ENCODE results near the gene PPP1R9B.

PPP1R9B gene

DNA sequence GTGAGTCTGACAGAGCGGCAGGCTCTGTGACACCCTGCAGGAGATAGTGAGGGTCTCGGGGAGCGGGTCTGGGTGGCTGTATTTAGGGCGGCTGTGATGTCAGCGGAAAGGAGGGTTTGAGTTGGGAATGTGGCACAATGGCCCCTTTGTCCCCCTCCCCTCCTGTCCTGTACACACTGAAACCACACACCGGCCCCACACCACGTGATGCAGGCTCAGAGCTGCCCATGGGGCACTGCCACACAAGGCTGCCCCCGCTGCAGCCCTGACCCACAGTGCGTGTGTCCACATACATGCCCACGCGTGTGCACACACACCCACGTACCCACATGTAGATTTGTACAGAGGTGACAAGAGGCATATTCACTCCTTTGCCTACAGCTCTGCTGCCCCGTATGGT lies 30.7 kb upstream of the PPP1R9B start:
- Mint-ChIP-seq H3K4me1 (peaks cover 28% of the 10 kb centered on the region), H3K9me3 (no peaks in the 10 kb centered on the region), H3K27me3 (no peaks in the 10 kb centered on the region), H3K4me3 (no peak overlapping the region), H3K27ac (no peak overlapping the region)
- DNase-seq (no peak), ATAC-seq (no peak)

GRCh38 chr17:50180620-50181019 lies 30.1 kb upstream of the PPP1R9B start:
- DNase-seq, result no peak
- no peak overlapping the region for H3K27ac Mint-ChIP-seq
- no peaks in the 10 kb centered on the region for H3K9me3 Mint-ChIP-seq
- no peak for ATAC-seq
- no peak overlapping the region for H3K4me3 Mint-ChIP-seq
- H3K4me1 Mint-ChIP-seq, result peaks cover 28% of the 10 kb centered on the region
- no peaks in the 10 kb centered on the region for H3K27me3 Mint-ChIP-seq

- no peaks in the 10 kb centered on the region for H3K27me3 Mint-ChIP-seq
- peaks cover 28% of the 10 kb centered on the region for H3K4me1 Mint-ChIP-seq
- DNase-seq (no peak), ATAC-seq (no peak)
- H3K27ac Mint-ChIP-seq, result no peak overlapping the region
- no peak overlapping the region for H3K4me3 Mint-ChIP-seq
- H3K9me3 Mint-ChIP-seq, result no peaks in the 10 kb centered on the region
Measured at GRCh38 chr17:50180111-50180510, 29.6 kb upstream of the PPP1R9B start.

DNA sequence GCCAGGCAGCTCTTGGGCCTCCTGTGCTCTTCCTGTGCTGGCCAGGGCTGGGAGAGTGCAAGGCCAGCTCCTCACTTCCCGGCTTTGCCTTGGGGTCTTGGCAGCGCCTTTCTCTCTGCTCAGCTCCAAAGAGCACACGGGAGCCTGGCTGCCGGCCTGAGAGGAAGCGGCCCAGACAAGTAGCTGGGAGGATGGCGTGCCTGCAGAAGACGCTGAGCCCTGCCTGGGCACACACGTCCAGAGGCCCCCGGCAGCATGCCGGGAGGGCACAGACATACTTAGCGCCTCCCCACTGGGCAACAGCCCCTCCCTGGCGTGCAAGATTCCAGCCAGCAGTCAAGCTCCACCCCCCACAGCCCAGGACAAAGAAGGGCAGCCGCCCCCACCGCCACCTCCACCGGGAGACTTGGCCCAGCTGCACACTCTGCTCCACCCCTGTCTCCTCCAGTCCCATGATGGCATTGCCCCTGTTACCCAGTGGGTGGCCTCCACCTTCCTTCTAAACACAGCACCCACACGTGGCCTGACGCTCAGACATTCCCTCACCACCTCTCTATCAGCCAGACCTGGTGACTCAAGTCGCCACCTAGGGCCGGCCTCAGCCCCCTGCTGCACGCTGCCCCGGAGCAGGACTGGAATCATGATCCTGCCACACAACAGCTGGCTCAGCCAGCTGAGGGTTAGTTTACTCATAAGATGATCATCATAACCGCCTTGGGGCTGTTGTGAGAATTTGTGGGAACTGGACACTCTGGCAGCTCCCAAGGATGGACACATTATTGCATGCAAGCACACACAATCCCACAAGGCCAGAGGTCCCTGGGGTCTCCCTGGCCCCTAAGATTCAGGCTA lies 27.7 kb upstream of the PPP1R9B start:
- peak overlapping the region in 1 of 2 donors; percentile 81 for H3K27ac Mint-ChIP-seq

GRCh38 chr17:50177476-50177875 lies 27.0 kb upstream of the PPP1R9B start:
- Mint-ChIP-seq H3K4me1 (peaks cover 10% of the 10 kb centered on the region), H3K9me3 (no peaks in the 10 kb centered on the region), H3K27ac (no peak overlapping the region), H3K27me3 (no peaks in the 10 kb centered on the region), H3K4me3 (no peak overlapping the region)
- ATAC-seq, result no peak
- DNase-seq, result no peak

More for the DNA sequence above, 27.7 kb upstream of the PPP1R9B start:
- Mint-ChIP-seq H3K27me3 (no peaks in the 10 kb centered on the region), H3K9me3 (no peaks in the 10 kb centered on the region), H3K4me3 (peak overlapping the region in 1 of 2 donors; percentile 43), H3K4me1 (peaks cover 15% of the 10 kb centered on the region)
- peak; percentile 31 to 57 for DNase-seq
- peak; percentile 94 for ATAC-seq

DNA sequence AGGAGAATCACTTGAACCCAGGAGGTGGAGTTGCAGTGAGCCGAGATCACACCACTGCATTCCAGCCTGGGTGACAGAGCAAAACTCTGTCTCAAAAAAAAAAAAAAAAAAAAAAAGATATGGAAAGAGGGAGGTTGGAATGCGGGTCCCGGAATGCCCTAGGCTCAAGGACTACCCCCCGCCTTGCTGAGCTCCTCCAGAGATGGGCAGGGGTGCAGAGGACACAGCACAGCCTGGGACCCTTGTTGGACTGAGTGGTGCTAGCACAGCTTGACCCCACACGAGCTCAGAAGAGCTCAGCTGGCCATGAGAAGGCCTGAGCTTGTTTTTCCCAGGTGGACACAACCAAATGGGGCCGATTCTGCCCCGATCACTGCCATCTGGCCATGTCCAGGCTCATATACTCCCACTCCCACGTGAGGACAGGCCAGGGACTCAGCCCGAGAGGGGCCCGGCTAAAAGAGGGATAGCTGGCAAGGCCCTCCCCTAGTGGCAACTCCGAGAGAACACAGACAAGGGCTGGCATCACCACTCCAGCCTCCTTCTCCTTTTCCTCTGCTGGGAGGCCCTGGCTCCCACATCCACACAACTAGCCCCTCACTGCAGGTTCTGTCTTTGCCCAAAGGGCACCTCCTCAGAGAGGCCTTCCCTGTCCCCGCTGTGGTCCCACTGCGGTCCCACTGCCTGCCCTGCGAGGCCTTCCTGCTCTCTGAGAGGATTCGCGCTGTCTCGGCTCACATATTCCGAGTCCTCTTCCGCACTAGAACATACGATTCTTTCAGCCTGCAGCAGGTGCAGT lies 26.3 kb upstream of the PPP1R9B start:
- no peak overlapping the region for H3K4me3 Mint-ChIP-seq
- H3K27ac Mint-ChIP-seq, result no peak overlapping the region
- DNase-seq (no peak), ATAC-seq (no peak)
- no peaks in the 10 kb centered on the region for H3K27me3 Mint-ChIP-seq
- peaks cover 10% of the 10 kb centered on the region for H3K4me1 Mint-ChIP-seq
- H3K9me3 Mint-ChIP-seq, result no peaks in the 10 kb centered on the region

- no peak for DNase-seq
- peaks cover 16% of the 10 kb centered on the region for H3K4me1 Mint-ChIP-seq
Measured at GRCh38 chr17:50175035-50175807, 24.7 kb upstream of the PPP1R9B start.

GRCh38 chr17:50174444-50174843 lies 24.0 kb upstream of the PPP1R9B start:
- Mint-ChIP-seq H3K4me1 (peaks cover 19% of the 10 kb centered on the region), H3K9me3 (no peaks in the 10 kb centered on the region)

More at GRCh38 chr17:50175035-50175807, 24.7 kb upstream of the PPP1R9B start:
- H3K27ac Mint-ChIP-seq, result no peak overlapping the region
- no peak overlapping the region for H3K4me3 Mint-ChIP-seq
- no peaks in the 10 kb centered on the region for H3K9me3 Mint-ChIP-seq
- no peak for ATAC-seq
- H3K27me3 Mint-ChIP-seq, result no peaks in the 10 kb centered on the region

GRCh38 chr17:50173335-50173941 lies 23.0 kb upstream of the PPP1R9B start:
- DNase-seq, result no peak

More at GRCh38 chr17:50174444-50174843, 24.0 kb upstream of the PPP1R9B start:
- H3K4me3 Mint-ChIP-seq, result no peak overlapping the region
- ATAC-seq (no peak), DNase-seq (no peak)
- no peaks in the 10 kb centered on the region for H3K27me3 Mint-ChIP-seq
- H3K27ac Mint-ChIP-seq, result no peak overlapping the region

DNA sequence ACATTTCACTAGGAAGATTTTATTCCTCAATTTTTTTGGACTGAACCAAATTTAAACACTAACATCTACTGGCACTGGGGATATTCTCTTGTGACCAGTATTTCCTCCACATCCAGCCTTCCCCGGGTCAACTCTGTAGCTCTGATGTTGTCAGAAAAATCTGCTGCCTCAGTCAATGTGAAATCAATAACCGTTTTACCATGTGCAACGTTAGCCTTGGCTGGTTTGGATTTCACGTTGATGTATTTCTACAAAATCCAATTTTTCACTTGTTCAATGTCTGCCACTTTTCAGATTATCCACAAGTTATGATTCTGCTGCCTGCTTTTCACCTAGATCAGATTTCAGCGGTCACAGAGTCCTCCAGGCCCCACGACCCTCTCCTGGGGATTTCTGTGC lies 22.5 kb upstream of the PPP1R9B start:
- no peak overlapping the region for H3K4me3 Mint-ChIP-seq
- no peaks in the 10 kb centered on the region for H3K9me3 Mint-ChIP-seq
- ATAC-seq (no peak), DNase-seq (no peak)
- no peak overlapping the region for H3K27ac Mint-ChIP-seq
- H3K27me3 Mint-ChIP-seq, result no peaks in the 10 kb centered on the region
- H3K4me1 Mint-ChIP-seq, result peaks cover 27% of the 10 kb centered on the region

More at GRCh38 chr17:50173335-50173941, 23.0 kb upstream of the PPP1R9B start:
- Mint-ChIP-seq H3K27ac (no peak overlapping the region), H3K9me3 (no peaks in the 10 kb centered on the region), H3K27me3 (no peaks in the 10 kb centered on the region), H3K4me1 (peaks cover 27% of the 10 kb centered on the region), H3K4me3 (no peak overlapping the region)
- no peak for ATAC-seq

DNA sequence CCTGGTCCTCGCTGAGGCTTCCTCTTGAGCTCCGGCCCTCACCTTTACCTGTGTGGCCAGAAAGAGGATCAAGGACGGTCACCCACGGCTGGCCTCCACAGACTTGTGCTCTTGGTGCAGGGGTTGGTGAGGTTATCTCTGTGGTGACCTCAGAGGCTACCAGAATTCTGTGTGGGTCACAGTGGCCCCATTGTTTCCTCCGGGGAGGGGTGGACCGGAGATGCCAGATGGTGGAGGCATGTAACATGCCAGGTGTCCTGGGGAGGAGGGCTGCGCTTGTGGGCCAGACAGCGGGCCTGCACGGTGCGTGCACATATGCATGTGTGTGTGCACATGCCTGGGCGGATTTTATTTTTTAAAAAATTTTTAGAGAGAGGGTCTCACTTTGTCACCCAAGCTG lies 21.7 kb upstream of the PPP1R9B start:
- no peak overlapping the region for H3K27ac Mint-ChIP-seq
- DNase-seq (no peak), ATAC-seq (no peak)
- peaks cover 32% of the 10 kb centered on the region for H3K4me1 Mint-ChIP-seq
- no peak overlapping the region for H3K4me3 Mint-ChIP-seq
- no peaks in the 10 kb centered on the region for H3K27me3 Mint-ChIP-seq
- no peaks in the 10 kb centered on the region for H3K9me3 Mint-ChIP-seq

GRCh38 chr17:50171371-50172071 lies 21.0 kb upstream of the PPP1R9B start:
- no peak for ATAC-seq
- DNase-seq, result no peak
- Mint-ChIP-seq H3K4me3 (no peak overlapping the region), H3K27ac (no peak overlapping the region), H3K27me3 (no peaks in the 10 kb centered on the region), H3K4me1 (peaks cover 32% of the 10 kb centered on the region), H3K9me3 (no peaks in the 10 kb centered on the region)

DNA sequence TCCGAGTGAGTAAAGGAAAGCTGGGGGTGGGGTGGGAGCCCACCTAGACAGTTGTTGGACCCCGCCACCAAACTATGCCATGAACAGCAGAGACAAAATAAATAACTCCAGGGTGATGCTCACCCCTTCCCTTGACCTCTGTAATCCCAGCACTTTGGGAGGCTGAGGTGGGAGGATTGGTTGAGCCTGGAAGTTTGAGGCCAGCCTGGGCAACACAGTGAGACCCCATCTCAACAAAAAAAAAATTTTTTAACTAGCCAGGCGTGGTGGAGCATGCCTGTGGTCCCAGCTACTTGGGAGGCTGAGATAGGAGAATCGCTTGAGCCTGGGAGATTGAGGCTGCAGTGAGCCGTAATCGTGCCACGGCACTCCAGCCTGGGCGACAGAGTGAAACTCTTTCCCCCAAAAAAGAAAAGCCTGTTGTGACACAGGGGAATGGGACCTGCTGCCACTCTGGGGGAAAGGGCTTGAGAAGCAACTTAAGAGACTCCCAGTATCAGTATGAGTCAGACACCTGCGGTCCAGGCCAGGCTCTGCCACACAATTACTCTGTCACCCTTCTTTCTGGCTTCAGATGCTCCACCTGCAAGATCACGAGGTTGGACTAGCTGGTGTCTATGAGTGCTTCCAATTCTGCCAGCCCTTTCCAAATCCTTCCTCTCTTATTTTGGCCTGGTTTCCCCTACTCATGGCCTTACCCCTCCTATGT lies 20.3 kb upstream of the PPP1R9B start:
- DNase-seq (no peak), ATAC-seq (no peak)
- Mint-ChIP-seq H3K9me3 (no peaks in the 10 kb centered on the region), H3K27ac (no peak overlapping the region), H3K4me1 (peaks cover 32% of the 10 kb centered on the region), H3K27me3 (no peaks in the 10 kb centered on the region), H3K4me3 (no peak overlapping the region)

DNA sequence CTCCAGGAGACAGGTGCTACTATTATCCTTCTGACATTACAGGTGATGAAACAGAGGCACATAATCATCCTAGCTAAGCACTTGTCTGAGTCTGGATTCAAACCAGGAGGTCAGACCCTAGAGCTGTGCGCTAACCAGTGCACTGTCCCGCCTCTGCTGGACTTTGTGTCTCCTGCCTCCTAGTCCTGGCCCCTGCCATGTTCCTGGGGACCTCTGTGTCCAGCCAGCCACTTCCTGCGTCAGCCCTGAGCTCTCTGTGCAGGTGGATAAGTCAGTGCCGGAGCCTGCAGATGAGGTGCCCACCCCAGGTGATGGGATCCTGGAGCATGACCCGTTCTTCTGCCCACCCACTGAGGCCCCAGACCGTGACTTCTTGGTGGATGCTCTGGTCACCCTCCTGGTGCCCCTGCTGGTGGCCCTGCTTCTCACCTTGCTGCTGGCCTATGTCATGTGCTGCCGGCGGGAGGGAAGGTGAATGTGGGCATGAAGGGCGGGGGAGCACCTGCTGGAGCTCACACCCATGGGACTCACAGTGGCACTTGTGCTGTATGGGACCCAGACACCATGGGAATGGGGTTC lies 19.5 kb upstream of the PPP1R9B start:
- no peak overlapping the region for H3K4me3 Mint-ChIP-seq
- ATAC-seq (no peak), DNase-seq (no peak)
- no peaks in the 10 kb centered on the region for H3K27me3 Mint-ChIP-seq
- H3K27ac Mint-ChIP-seq, result no peak overlapping the region
- no peaks in the 10 kb centered on the region for H3K9me3 Mint-ChIP-seq
- H3K4me1 Mint-ChIP-seq, result peaks cover 32% of the 10 kb centered on the region
